ENCODE results near the gene ATP8A2.

- TF ChIP-seq CTCF (conservative IDR thresholded peaks at IDR 0.05; ENCODE audit: low read depth, low read length) (no peak), POLR2A (IDR thresholded peaks at IDR 0.05; ENCODE audit: low read depth, low read length) (no peak)
Measured at GRCh38 chr13:25715760-25716159, 344.0 kb downstream of the ATP8A2 start.
